Measurements from ENCODE around the gene S100A3.

- TF ChIP-seq SP1 (IDR thresholded peaks at IDR 0.05): no peak
- TF ChIP-seq JUND (IDR thresholded peaks at IDR 0.05): no peak
- TF ChIP-seq CTCF (IDR thresholded peaks at IDR 0.05; ENCODE audit: low read depth, low read length, missing input control): no peak
- TF ChIP-seq GABPA (IDR thresholded peaks at IDR 0.05 in 1 of 2, conservative IDR thresholded peaks at IDR 0.05 in 1 of 2): no peak
- no peak for TF ChIP-seq RAD21 (IDR thresholded peaks at IDR 0.05)
- TF ChIP-seq TAF1 (conservative IDR thresholded peaks at IDR 0.05): no peak
- no peak for TF ChIP-seq NR2F2 (IDR thresholded peaks at IDR 0.05)
These were observed 15.3 kb downstream of the S100A3 start for GRCh38 chr1:153533689-153534201.
